Measurements from ENCODE around the gene DNAJB13. TPM values are rescaled to one million over a fixed set of nuclear protein-coding genes. Genes with fewer than 3 reads are reported as not detected.
"Not testable (repeated sequence)": the region's sequence is repeated elsewhere in the genome, so short reads cannot be mapped to it uniquely, and the experiment has no call there.

The DNAJB13 gene
- total and polyA plus RNA-seq, 9 donors, result 0.36 to 23.3 (median 2.1) TPM; not detected in 2

GRCh38 chr11:73929388-73929787 is 21.4 kb upstream of the DNAJB13 start:
- no peak overlapping the region for H3K4me3 ChIP-seq
- no peak for DNase-seq
- H3K9me3 ChIP-seq, result no peaks in the 10 kb centered on the region
- WGBS, 3 donors, result 91 to 98% (median 96%) methylated on average over 2 of the region's 2 CpGs
- TF ChIP-seq, protein P1, sequence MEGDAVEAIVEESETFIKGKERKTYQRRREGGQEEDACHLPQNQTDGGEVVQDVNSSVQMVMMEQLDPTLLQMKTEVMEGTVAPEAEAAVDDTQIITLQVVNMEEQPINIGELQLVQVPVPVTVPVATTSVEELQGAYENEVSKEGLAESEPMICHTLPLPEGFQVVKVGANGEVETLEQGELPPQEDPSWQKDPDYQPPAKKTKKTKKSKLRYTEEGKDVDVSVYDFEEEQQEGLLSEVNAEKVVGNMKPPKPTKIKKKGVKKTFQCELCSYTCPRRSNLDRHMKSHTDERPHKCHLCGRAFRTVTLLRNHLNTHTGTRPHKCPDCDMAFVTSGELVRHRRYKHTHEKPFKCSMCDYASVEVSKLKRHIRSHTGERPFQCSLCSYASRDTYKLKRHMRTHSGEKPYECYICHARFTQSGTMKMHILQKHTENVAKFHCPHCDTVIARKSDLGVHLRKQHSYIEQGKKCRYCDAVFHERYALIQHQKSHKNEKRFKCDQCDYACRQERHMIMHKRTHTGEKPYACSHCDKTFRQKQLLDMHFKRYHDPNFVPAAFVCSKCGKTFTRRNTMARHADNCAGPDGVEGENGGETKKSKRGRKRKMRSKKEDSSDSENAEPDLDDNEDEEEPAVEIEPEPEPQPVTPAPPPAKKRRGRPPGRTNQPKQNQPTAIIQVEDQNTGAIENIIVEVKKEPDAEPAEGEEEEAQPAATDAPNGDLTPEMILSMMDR (IDR thresholded peaks at IDR 0.05), result no peak
- no peak for TF ChIP-seq POLR2A (IDR thresholded peaks at IDR 0.05)
- no peak for TF ChIP-seq EP300 (IDR thresholded peaks at IDR 0.05)
- H3K27me3 ChIP-seq, result no peaks in the 10 kb centered on the region
- no peaks in the 10 kb centered on the region for H3K4me1 ChIP-seq (ENCODE audit: insufficient read depth)
- intact Hi-C loops (cut with DNase I), result no loop called here
- no peak overlapping the region for H3K27ac ChIP-seq
- H3K36me3 ChIP-seq, result no peaks in the 10 kb centered on the region

DNA sequence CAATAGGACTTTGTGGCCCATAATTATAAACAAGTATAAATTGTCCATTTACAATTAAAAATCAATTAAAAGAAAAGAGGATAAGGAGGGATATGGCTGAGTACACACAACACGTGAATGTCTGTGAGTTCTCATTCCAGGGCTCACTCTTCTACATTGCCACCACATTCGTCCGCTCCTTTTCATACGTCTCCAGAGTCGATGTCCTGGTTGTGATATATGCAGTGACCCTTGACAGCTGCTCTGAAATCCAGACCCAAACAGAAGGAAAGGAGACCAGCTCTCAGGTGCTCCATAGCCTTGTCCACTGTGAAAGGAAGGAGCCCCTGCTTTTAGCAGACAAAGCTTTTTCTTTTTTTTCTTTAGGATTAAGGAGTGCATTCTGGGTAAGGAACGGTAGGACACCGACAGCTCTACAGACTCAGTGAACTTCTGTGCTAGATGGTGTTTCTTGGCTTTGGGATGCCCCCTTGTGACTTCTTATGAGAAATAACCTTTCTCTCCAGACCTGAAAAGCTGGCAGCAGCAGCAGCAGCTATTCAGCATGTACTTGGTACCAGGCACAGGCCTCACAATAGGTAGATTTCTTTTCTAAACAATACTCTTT is 19.7 kb upstream of the DNAJB13 start:
- Histone ChIP-seq H3K4me1 (ENCODE audit: insufficient read depth) (no peaks in the 10 kb centered on the region), H3K27ac (no peak overlapping the region), H3K4me3 (no peak overlapping the region), H3K9me3 (no peaks in the 10 kb centered on the region), H3K36me3 (no peaks in the 10 kb centered on the region), H3K27me3 (no peaks in the 10 kb centered on the region)
- WGBS, 3 donors, result 54 to 59% (median 56%) methylated on average over 7 of the region's 7 CpGs
- intact Hi-C loops (cut with DNase I), result no loop called here
- no peak for TF ChIP-seq EP300 (IDR thresholded peaks at IDR 0.05)
- TF ChIP-seq, protein P1 (IDR thresholded peaks at IDR 0.05), result no peak
- no peak for TF ChIP-seq POLR2A (IDR thresholded peaks at IDR 0.05)
- DNase-seq, result no peak

DNA sequence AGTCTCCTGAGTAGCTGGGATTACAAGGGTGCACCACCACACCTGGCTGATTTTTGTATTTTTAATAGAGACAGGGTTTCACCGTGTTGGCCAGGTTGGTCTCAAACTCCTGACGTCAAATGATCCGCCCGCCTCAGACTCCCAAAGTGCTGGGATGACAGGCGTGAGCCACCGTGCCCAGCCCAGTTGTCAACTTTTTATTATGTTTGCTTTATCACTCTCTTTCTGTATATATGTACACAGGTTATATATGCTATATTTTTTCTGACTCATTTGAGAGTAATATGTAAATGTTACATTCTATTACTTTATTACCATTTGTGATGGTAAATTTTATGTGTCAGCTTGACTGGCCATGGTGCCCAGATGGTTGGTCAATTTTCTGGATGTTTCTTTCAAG is 18.9 kb upstream of the DNAJB13 start:
- H3K9me3 ChIP-seq, result no peaks in the 10 kb centered on the region
- no peaks in the 10 kb centered on the region for H3K36me3 ChIP-seq
- H3K4me3 ChIP-seq, result no peak overlapping the region
- DNase-seq, result no peak
- intact Hi-C loops (cut with DNase I), result no loop called here
- H3K27ac ChIP-seq, result no peak overlapping the region
- 90 to 94% (median 92%) methylated on average over 6 of the region's 6 CpGs for WGBS, 3 donors
- no peaks in the 10 kb centered on the region for H3K4me1 ChIP-seq (ENCODE audit: insufficient read depth)
- TF ChIP-seq POLR2A (IDR thresholded peaks at IDR 0.05) (no peak), EP300 (IDR thresholded peaks at IDR 0.05) (no peak)
- TF ChIP-seq, protein P1 (IDR thresholded peaks at IDR 0.05), result no peak
- no peaks in the 10 kb centered on the region for H3K27me3 ChIP-seq

DNA sequence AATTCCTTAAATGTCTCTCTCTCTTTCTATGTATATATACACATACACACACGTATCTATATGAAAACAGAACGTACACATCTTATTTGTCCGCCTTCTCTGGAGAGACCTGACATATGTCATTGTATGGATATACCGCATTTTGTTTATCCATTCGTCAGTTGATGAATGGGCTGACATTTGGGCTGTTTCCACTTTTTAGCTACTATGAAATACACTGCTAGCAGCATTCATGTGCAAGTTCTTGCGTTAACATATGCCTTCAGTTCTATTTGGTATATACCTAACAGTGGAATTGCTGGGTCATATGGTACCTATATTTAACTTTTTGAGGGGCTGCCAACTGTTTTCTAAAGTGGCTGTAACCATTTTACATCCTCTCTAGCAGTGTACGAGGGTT is 18.0 kb upstream of the DNAJB13 start:
- H3K27ac ChIP-seq, result no peak overlapping the region
- H3K9me3 ChIP-seq, result no peaks in the 10 kb centered on the region
- WGBS, 3 donors, result 87 to 91% (median 87%) methylated on average over 7 of the region's 7 CpGs
- no peaks in the 10 kb centered on the region for H3K36me3 ChIP-seq
- intact Hi-C loops (cut with DNase I), result no loop called here
- H3K4me3 ChIP-seq, result no peak overlapping the region
- DNase-seq, result no peak
- H3K27me3 ChIP-seq, result no peaks in the 10 kb centered on the region
- TF ChIP-seq, protein P1 (IDR thresholded peaks at IDR 0.05), result no peak
- no peak for TF ChIP-seq POLR2A (IDR thresholded peaks at IDR 0.05)
- no peak for TF ChIP-seq EP300 (IDR thresholded peaks at IDR 0.05)
- no peaks in the 10 kb centered on the region for H3K4me1 ChIP-seq (ENCODE audit: insufficient read depth)

DNA sequence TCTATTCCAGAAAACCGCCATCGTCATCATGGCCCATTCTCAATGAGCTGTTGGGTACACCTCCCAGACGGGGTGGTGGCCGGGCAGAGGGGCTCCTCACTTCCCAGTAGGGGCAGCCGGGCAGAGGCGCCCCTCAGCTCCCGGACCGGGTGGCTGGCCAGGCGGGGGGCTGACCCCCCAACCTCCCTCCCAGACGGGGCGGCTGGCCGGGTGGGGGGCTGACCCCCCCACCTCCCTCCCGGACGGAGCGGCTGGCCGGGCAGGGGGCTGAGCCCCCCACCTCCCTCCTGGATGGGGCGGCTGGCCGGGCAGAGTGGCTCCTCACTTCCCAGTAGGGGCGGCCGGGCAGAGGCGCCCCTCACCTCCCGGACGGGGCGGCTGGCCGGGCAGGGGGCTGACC is 14.8 kb upstream of the DNAJB13 start:
- H3K4me1 ChIP-seq (ENCODE audit: insufficient read depth); DNase-seq; H3K27me3 ChIP-seq; H3K9me3 ChIP-seq; H3K4me3 ChIP-seq; intact Hi-C loops (cut with DNase I); H3K36me3 ChIP-seq; H3K27ac ChIP-seq: not testable (repeated sequence)
- WGBS, 3 donors, result 92 to 96% (median 94%) methylated on average over 2 to 14 of the region's 25 CpGs
